Measurements from ENCODE around the gene TSSC4. TPM values are rescaled to one million over a fixed set of nuclear protein-coding genes. Genes with fewer than 3 reads are reported as not detected.

TSSC4 gene
- total RNA-seq, 6 donors from 2014 or later = 28.9 to 69.4 (median 50.3) TPM

DNA sequence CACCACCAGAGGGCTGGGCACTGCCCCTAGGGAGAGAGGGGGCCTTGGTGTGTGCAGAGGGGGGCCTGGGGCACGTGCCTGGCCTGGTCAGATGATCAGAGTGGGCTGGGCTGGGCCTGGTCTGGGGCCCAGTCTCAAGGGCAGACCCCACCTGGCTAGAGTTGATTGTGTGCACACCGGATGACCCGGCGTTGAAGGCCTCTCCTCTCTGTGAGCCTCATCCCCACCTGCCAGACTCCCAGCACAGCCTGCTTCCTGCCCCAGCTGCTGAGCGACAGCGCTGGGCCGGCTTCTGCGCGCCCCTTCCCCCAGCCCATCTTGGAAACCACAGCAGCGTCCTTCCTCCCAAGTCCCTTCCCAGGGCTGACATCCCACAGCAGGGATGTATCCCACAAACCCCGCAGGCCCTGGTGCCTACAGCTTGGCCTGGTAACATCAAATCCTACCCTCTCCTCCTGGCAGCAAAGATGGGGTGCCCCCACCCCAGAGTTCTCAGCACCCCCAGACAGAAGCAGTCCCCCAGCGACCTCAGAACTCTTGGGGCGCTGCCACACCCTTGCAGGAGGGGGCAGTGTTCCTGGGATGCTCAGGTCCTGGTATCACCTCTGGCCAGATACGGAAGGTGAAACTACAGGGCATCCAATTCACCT lies 11.0 kb upstream of the TSSC4 start:
- Histone ChIP-seq H3K9me3 (no peaks in the 10 kb centered on the region), H3K36me3 (peaks cover under 1 to 68% (median 49%) of the 10 kb centered on the region in 4 donors), H3K4me3 (no peak overlapping the region), H3K27ac (peak overlapping the region; percentile 21 to 77 (median 67)), H3K4me1 (peaks cover 64 to 78% (median 66%) of the 10 kb centered on the region in 4 donors), H3K27me3 (no peaks in the 10 kb centered on the region)
- DNase-seq (peak in 1 of 2 donors; percentile 64), ATAC-seq (ENCODE audit: low FRiP score in 2 of 2) (no peak)
- 48 to 60% methylated on average over 7 to 13 of the region's 14 CpGs for WGBS, 2 donors
- TF ChIP-seq EP300 (IDR thresholded peaks at IDR 0.05) = no peak
- TF ChIP-seq POLR2A (IDR thresholded peaks at IDR 0.05) = no peak
- no peak for TF ChIP-seq POLR2AphosphoS5 (IDR thresholded peaks at IDR 0.05)
- TF ChIP-seq CTCF (IDR thresholded peaks at IDR 0.05) = no peak

GRCh38 chr11:2390091-2390724 lies 10.3 kb upstream of the TSSC4 start:
- Histone ChIP-seq H3K4me1 (peaks cover 57 to 71% (median 60%) of the 10 kb centered on the region in 4 donors), H3K36me3 (peaks cover 7 to 70% (median 56%) of the 10 kb centered on the region in 4 donors), H3K9me3 (no peaks in the 10 kb centered on the region), H3K27me3 (no peaks in the 10 kb centered on the region), H3K4me3 (no peak overlapping the region), H3K27ac (peak overlapping the region; percentile 21 to 77 (median 67))
- ATAC-seq (ENCODE audit: low FRiP score in 2 of 2) (peak in 1 of 2 donors; percentile 17), DNase-seq (peak; percentile 73 to 88)
- TF ChIP-seq EP300 (IDR thresholded peaks at IDR 0.05) (peak in 1 of 4 donors; percentile 25), POLR2A (IDR thresholded peaks at IDR 0.05) (no peak), POLR2AphosphoS5 (IDR thresholded peaks at IDR 0.05) (peak in 1 of 2 donors; percentile 20), CTCF (IDR thresholded peaks at IDR 0.05) (no peak)
- WGBS, 2 donors = 77 to 82% methylated on average over 11 to 18 of the region's 23 CpGs

DNA sequence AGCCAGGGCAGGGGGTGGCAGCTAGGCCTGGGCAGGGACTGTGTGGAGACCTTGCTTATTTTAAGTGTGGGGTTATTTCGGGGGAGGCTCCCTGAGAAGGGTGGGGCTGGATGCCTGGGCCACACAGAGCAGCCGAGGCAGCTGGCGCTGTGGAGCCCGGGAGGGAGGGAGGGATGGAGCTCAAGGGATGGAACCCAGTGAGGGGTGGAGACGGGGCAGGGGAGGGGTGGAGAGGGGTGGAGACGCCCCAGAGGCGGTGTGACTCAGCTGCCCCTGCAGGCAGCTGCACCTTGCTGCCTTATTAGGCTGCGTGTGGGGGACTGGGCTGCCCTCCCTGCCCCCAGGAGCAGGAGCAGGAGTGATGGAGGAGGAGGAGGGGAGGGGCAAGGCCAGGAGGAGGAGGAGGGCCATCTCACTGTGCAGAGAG lies 9.8 kb upstream of the TSSC4 start:
- H3K36me3 ChIP-seq = peaks cover 11 to 70% (median 57%) of the 10 kb centered on the region in 4 donors

GRCh38 chr11:2391181-2391975 lies 9.2 kb upstream of the TSSC4 start:
- TF ChIP-seq POLR2A (IDR thresholded peaks at IDR 0.05) (no peak), EP300 (IDR thresholded peaks at IDR 0.05) (no peak), CTCF (IDR thresholded peaks at IDR 0.05) (no peak), POLR2AphosphoS5 (IDR thresholded peaks at IDR 0.05) (no peak)
- WGBS, 2 donors = 89 to 96% methylated on average over 4 to 20 of the region's 20 CpGs
- H3K4me1 ChIP-seq = peaks cover 47 to 60% (median 49%) of the 10 kb centered on the region in 4 donors
- H3K27me3 ChIP-seq = no peaks in the 10 kb centered on the region
- no peaks in the 10 kb centered on the region for H3K9me3 ChIP-seq
- DNase-seq (peak in 1 of 2 donors; percentile 66), ATAC-seq (ENCODE audit: low FRiP score in 2 of 2) (no peak)
- H3K27ac ChIP-seq = peak overlapping the region; percentile 3 to 70 (median 66)
- peaks cover 11 to 73% (median 58%) of the 10 kb centered on the region in 4 donors for H3K36me3 ChIP-seq
- H3K4me3 ChIP-seq = no peak overlapping the region

More for the DNA sequence above, 9.8 kb upstream of the TSSC4 start:
- no peak overlapping the region for H3K4me3 ChIP-seq
- H3K4me1 ChIP-seq = peaks cover 54 to 66% (median 55%) of the 10 kb centered on the region in 4 donors
- TF ChIP-seq CTCF (IDR thresholded peaks at IDR 0.05) (no peak), POLR2A (IDR thresholded peaks at IDR 0.05) (no peak), POLR2AphosphoS5 (IDR thresholded peaks at IDR 0.05) (no peak), EP300 (IDR thresholded peaks at IDR 0.05) (no peak)
- WGBS, 2 donors = 62 to 64% methylated on average over 6 to 8 of the region's 8 CpGs
- ATAC-seq (ENCODE audit: low FRiP score in 2 of 2) = peak in 1 of 2 donors; percentile 69
- no peaks in the 10 kb centered on the region for H3K27me3 ChIP-seq
- DNase-seq = peak in 1 of 2 donors; percentile 68
- H3K9me3 ChIP-seq = no peaks in the 10 kb centered on the region
- H3K27ac ChIP-seq = peak overlapping the region; percentile 21 to 70 (median 66)
